Activated T-helper 9 cell treated with anti-CD3 and anti-CD28 coated beads, Interleukin-2, amount 50 U/mL, for 16 hours (primary cell): Measurements from ENCODE around the gene ARMH1.
A peak's percentile ranks its signal among the peaks of the same experiment; 100 is the strongest.
"Not testable (repeated sequence)": the region's sequence is repeated elsewhere in the genome, so short reads cannot be mapped to it uniquely, and the experiment has no call there.

Experiments used
- DNase-seq: peaks from one replicate; pipeline ENCODE4 v3.0.0-alpha.2; 2020; ENCODE audit warnings: low read depth

Gene ARMH1

DNA sequence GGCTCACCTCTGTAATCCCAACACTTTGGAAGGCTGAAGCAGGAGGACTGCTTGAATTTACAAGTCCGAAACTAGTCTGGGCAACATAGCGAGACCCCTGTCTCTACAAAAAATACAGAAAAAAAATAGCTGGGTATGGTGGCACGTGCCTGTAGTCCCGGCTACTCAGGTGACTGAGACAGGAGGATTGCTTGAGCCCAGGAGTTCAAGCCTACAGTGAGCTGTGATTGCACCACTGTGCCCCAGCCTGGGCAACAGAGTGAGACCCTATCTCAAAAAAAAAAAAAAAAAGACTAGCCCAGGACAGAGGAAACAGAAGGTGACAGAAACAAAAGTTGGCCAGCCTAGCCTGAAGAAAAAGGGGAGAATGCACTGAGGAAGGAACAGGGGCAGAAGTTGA is 21.2 kb downstream of the ARMH1 start:
- no peak for DNase-seq

- DNase-seq = no peak
These were observed 21.6 kb downstream of the ARMH1 start for GRCh38 chr1:44696101-44696500.

DNA sequence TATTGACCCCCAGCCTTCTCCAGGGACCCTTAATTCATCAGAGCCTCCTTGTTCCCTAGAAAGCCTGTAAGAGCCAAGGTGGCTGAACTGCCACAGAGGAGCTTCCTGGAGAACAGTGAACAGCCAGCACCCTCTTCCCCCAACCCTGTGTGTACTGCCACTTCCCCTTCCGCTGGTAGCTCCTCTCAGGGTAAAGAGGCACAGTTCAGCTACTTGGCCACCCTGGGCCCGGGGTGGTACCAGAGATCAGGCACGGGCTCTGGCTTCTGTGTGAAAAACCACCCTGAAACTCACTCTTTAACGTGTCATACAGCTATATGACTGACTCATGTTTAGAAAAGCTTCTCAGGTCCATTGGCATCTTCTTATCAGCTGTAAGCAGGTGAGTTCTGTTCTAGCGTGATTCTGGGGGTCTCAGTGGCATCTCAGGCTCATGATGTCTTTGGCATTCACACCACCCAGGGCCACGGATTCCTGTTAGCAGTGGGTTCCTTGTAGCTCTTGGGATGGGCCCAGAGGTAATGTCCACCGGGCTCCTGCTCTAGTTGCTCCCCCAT is 22.4 kb downstream of the ARMH1 start:
- no peak for DNase-seq

- no peak for DNase-seq
These were observed 23.6 kb downstream of the ARMH1 start for GRCh38 chr1:44698138-44698537.

GRCh38 chr1:44699375-44699774 is 24.9 kb downstream of the ARMH1 start:
- DNase-seq = not testable (repeated sequence)

- DNase-seq = no peak
These were observed 26.1 kb downstream of the ARMH1 start for GRCh38 chr1:44700573-44700972.

DNA sequence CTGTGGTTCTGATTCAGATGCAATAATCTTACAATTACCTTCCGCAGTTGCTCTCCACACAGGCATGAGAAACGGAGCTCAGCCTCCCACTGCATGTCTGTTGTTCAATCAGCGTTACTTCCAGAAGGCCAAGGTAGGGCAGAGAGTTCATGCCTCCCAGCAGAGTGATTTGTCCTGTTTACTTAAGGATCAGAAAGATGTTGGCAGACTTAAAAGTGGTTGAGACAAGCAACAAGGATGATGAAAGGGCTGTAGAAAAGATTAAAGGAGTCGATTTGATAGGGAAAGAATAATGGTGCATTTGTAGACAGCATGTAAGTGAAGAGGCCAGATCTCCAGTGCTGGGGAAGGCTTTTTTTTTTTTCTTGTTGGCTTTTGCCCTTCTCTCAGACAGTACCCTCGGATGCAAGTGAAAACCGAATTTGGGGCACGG is 26.6 kb downstream of the ARMH1 start:
- no peak for DNase-seq

DNA sequence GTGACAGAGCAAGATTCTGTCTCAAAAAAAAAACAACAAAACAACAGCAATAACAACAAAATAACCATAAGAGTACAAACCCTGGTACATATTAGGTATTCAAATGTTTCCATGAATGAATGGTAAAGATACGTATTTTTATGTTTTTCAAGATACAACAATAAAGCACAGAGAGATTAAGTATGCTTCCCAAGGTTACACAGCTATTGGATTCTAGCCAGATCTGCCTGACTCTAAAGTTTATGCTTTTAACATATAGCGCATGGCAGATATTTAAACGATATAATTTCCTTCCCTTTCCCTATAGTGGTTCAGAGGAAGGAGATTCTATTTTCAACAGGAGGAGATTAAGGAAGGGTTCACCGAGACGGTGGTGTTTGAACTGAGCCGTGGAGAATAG is 31.0 kb downstream of the ARMH1 start:
- no peak for DNase-seq

DNA sequence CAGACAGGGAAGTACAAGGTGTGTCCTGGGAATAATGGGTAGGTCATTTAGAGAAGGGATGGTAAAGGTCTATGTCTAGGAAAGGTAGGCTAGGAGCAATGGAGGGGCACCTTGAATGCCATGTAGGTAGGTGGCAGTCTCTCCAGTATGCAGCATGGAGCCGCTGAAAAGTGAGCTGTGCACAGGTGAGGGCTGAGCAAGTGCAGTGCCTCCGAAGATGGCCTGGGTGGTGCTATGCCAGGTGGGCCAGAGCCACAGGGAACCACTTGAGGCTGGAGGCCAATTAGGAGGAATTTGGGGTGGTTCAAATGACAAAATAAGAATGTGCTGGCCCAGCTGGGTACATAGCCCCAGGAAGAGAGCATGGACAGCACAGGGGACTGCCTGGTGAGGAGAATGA is 31.4 kb downstream of the ARMH1 start:
- DNase-seq = no peak

- no peak for DNase-seq
These were observed 32.8 kb downstream of the ARMH1 start for GRCh38 chr1:44707112-44707881.

GRCh38 chr1:44707959-44708831 is 33.7 kb downstream of the ARMH1 start:
- DNase-seq = no peak

DNA sequence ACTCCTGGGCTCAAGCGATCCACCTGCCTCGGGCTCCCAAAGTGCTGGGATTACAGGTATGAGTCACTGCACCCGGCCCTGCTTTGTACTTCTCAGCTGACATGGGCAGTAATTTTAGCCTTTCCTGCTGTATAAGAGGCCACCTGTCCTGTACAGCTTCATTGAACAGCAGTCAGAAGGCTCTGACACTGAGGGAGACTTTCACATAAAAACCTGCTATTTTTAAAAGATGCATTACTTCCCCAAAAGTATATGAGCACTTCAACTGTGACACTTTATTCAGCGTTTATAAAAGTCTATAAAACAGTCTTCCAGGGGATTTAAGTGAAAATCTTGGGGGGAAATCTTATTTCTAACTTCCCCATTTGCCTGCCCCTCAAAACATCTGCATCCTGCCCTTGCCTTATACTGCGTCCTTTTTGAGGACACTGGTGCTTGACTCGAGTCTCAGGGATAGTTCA is 38.8 kb downstream of the ARMH1 start:
- no peak for DNase-seq

DNA sequence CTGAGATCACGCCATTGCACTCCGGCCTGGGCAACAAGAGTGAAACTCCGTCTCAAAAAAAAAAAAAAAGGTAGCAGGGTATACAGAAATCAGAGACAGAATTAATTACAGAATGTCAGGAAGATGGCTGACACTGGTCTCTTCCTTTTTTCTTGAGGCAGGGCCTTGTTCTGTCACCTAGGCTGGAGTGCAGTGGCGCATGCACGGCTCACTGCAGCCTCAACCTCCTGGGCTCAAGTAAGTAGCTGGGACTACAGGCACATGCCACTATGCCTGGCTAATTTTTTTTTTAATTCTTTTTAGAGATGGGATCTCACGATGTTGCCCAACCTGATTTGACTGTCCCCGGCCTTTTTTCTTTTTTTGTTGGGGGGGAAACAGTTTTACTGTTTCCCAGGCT is 40.0 kb downstream of the ARMH1 start:
- no peak for DNase-seq

DNA sequence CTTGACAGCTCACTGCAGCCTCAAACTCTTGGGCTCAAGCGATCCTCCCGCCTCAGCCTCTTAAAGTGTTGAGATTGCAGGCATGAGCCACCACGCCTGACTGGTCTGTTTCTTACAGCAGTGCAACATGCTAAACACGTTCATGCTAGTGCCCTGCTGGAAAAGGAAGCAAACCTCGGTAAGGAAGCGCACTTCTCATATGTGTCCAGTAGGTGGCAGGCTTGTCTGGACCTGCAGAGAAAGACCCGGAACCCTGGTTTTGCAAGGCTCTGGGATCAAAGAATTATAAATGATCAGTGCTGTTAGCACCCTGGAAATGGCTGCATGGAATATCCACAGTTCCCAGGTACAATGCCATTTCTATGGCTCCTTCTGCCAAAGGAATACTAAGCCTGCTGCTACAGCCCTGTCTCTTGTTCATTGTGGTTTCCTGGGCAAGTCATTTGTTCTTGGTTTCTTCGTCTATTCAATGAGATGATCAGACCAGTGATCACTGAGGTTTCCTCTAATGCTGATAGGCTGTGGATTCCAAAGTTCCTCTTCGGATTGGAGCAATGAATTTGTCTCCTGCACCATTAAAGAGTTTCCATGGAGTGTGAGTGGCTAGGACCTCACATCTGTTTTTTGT is 40.5 kb downstream of the ARMH1 start:
- DNase-seq = peak; percentile 42

GRCh38 chr1:44717156-44717555 is 42.6 kb downstream of the ARMH1 start:
- no peak for DNase-seq

- no peak for DNase-seq
These were observed 43.1 kb downstream of the ARMH1 start for GRCh38 chr1:44717653-44718052.

GRCh38 chr1:44718091-44718490 is 43.6 kb downstream of the ARMH1 start:
- no peak for DNase-seq

DNA sequence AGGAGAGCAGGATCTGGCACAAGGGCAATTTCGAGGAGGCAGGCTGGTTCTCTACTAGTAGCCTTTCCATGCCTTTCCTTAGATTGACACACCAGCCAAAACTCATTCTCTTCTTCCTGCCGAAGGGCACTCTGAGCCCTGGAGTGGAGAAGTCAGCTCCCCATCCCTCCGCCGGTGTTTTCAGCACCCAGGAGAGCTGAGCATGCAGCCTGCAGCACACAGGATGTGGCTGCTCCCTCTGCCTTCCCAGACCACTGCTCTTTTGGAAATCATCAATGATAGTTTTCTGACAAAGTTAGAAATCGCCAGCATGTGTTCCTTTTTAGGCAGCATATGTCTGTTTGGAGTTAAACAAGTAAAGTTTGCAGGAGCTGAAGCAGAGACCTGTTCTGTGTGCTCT is 44.8 kb downstream of the ARMH1 start:
- DNase-seq = no peak

GRCh38 chr1:44720281-44720680 is 45.8 kb downstream of the ARMH1 start:
- no peak for DNase-seq

DNA sequence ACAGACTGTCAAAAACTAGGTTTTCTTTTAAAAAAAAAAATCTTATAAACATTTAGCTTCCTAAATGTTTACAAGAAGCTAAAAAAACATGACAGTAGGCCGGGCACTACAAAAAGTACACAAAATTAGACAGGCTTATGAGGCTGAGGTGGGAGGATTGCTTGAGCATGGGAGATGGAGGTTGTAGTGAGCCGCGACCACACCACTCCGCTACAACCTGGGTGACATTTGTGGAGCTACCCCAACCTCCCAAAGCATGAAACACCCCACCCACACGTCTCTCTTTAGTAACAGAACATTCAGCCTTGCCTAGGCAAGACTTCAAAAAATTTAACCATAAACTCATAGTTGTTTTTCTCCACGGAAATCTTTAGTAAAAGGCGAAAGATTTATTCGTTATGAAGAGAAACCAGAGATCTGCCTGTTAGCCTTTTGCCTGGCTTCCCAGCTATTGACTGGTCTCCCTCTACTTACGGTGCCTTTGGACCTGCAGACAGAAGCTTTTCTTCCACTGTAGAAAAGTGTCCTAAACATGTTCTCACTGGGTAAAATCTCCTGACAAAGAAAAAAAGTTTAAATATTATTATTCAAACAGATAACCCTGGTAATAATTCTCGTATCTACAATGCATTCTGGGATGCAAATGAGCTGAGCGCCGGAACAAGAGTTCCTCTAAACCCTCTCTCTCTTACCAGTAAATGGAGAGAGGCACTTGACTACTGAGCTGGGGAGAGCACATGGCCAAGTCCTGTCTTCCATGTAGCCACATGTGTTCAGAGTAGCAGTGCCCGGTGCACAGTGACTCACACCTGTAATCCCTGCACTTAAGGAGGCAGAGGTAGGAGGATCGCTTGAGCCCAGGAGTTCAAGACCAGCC is 47.2 kb downstream of the ARMH1 start:
- peak; percentile 64 for DNase-seq

GRCh38 chr1:44723064-44723463 is 48.5 kb downstream of the ARMH1 start:
- no peak for DNase-seq
